ENCODE data around the gene HELQ. TPM values are rescaled to one million over a fixed set of nuclear protein-coding genes. Genes with fewer than 3 reads are reported as not detected.

Gene HELQ
- total and polyA plus RNA-seq, 10 of the 15 experiments (the other 5 are each of a cell fraction or from before 2014, with no cell fraction given): 4.5 to 13.3 (median 10.6) TPM

GRCh38 chr4:83387476-83388312 is 67.9 kb downstream of the HELQ start:
- no peaks in the 10 kb centered on the region for H3K79me2 ChIP-seq (ENCODE audit: control insufficient read depth, insufficient read depth, low read length)
- DNase-seq (ENCODE audit: low read depth, low spot score) (no peak), FAIRE-seq (no peak), ATAC-seq (no peak)
- no peaks in the 10 kb centered on the region for H3K27me3 ChIP-seq (replicated peaks in 1 of 2; ENCODE audit: control insufficient read depth in 2 of 2, insufficient read depth in 2 of 2, low read length in 1 of 2)
- POLR2A ChIA-PET: no interaction called here
- CTCF ChIA-PET: no interaction called here
- no peaks in the 10 kb centered on the region for H3K4me1 ChIP-seq (ENCODE audit: control insufficient read depth, insufficient read depth, low read length)
- no peaks in the 10 kb centered on the region for H3K9me3 ChIP-seq (replicated peaks; ENCODE audit: control insufficient read depth, insufficient read depth, low read length)
- in situ Hi-C loops (cut with MboI): no loop called here
- H2AFZ ChIP-seq (ENCODE audit: control insufficient read depth, low read depth, low read length): peak overlapping the region; percentile 51
- RAD21 ChIA-PET (ENCODE audit: unreplicated experiment): no interaction called here
- no peaks in the 10 kb centered on the region for H4K20me1 ChIP-seq (ENCODE audit: control insufficient read depth, insufficient read depth)
- WGBS (ENCODE audit: insufficient coverage, insufficient replicate concordance, low lambda C conversion rate, missing lambda C conversion rate): 48% methylated on average over 3 of the region's 3 CpGs
- H3K4me3 ChIP-seq: no peak overlapping the region
- intact Hi-C loops (cut with micrococcal nuclease; ENCODE audit: unreplicated experiment): no loop called here
- H3K4me2 ChIP-seq (ENCODE audit: control insufficient read depth, insufficient read depth): no peak overlapping the region
- H3K27ac ChIP-seq (ENCODE audit: control insufficient read depth, insufficient read depth): no peak overlapping the region
- TF ChIP-seq MTA3 (IDR thresholded peaks at IDR 0.05; ENCODE audit: borderline replicate concordance, low read length) (no peak), IRF4 (IDR thresholded peaks at IDR 0.05; ENCODE audit: low read depth, low read length) (no peak), NR2C1 (IDR thresholded peaks at IDR 0.05) (no peak), CBX5 (IDR thresholded peaks at IDR 0.05; ENCODE audit: low read depth) (no peak)
- TF ChIP-seq, protein P1, sequence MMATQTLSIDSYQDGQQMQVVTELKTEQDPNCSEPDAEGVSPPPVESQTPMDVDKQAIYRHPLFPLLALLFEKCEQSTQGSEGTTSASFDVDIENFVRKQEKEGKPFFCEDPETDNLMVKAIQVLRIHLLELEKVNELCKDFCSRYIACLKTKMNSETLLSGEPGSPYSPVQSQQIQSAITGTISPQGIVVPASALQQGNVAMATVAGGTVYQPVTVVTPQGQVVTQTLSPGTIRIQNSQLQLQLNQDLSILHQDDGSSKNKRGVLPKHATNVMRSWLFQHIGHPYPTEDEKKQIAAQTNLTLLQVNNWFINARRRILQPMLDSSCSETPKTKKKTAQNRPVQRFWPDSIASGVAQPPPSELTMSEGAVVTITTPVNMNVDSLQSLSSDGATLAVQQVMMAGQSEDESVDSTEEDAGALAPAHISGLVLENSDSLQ (IDR thresholded peaks at IDR 0.05): no peak
- TF ChIP-seq, protein P2, sequence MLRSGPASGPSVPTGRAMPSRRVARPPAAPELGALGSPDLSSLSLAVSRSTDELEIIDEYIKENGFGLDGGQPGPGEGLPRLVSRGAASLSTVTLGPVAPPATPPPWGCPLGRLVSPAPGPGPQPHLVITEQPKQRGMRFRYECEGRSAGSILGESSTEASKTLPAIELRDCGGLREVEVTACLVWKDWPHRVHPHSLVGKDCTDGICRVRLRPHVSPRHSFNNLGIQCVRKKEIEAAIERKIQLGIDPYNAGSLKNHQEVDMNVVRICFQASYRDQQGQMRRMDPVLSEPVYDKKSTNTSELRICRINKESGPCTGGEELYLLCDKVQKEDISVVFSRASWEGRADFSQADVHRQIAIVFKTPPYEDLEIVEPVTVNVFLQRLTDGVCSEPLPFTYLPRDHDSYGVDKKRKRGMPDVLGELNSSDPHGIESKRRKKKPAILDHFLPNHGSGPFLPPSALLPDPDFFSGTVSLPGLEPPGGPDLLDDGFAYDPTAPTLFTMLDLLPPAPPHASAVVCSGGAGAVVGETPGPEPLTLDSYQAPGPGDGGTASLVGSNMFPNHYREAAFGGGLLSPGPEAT (IDR thresholded peaks at IDR 0.05; ENCODE audit: low read depth): no peak
- SMC1A ChIA-PET (ENCODE audit: uncharacterized antibody, unreplicated experiment): interaction anchor here (0.9 to 1.5 kb wide), 3 partner anchors 9 to 69 kb away, joined by 3 to 5 read pairs (median 4); no protein-coding TSS in a partner anchor
- no TSS peak for BruUV-seq (replicated peaks)
- no peaks in the 10 kb centered on the region for H3K36me3 ChIP-seq (ENCODE audit: control insufficient read depth in 2 of 2, insufficient read depth in 2 of 2, low read length in 1 of 2)
- H3K9ac ChIP-seq (ENCODE audit: control insufficient read depth, insufficient read depth, low read length): no peak overlapping the region
